Body of pancreas (tissue), 4 donors: ENCODE results near the gene DDR2.

ENCODE experiments used
- CTCF ChIP-seq, 7 experiments: fragments of 450-650 bp in 4 of 7; fragments of 200-600 bp in 3 of 7; sonication (generic) in 3 of 7; IDR thresholded peaks; one replicate each; pipeline ENCODE4 v1.5.1; 2016 to 2019; ENCODE audit warnings: antibody characterized with exemption in 7 of 7
- POLR2A ChIP-seq, 3 donors: fragments of 450-650 bp; IDR thresholded peaks; one replicate each; pipeline ENCODE4 v1.6.1; 2016; ENCODE audit warnings: antibody characterized with exemption in 3 of 3, mild to moderate bottlenecking in 2 of 3

- no peak for TF ChIP-seq CTCF (IDR thresholded peaks at IDR 0.05)
- TF ChIP-seq POLR2A (IDR thresholded peaks at IDR 0.05): no peak
Measured at GRCh38 chr1:162632698-162633080, 425 bp downstream of the DDR2 start.
